K562 (cell line): ENCODE measurements around the gene PYGM. TPM values are rescaled to one million over a fixed set of nuclear protein-coding genes. Genes with fewer than 3 reads are reported as not detected.

Experiments
- CBFA2T2 ChIP-seq: fragments of 450-650 bp; conservative IDR thresholded peaks from 2 replicates; pipeline ENCODE4 v1.6.1; 2017; ENCODE audit warnings: mild to moderate bottlenecking
- CREB5 ChIP-seq: fragments of 250-450 bp; sonication (Bioruptor Pico); IDR thresholded peaks from 2 replicates; pipeline ENCODE4 v1.5.0; 2020; ENCODE audit warnings: mild to moderate bottlenecking
- DLX4 ChIP-seq: fragments of 250-450 bp; sonication (Bioruptor Pico); IDR thresholded peaks from 2 replicates; pipeline ENCODE4 v1.6.1; 2021; ENCODE audit warnings: mild to moderate bottlenecking
- HMG20A ChIP-seq: fragments of 450-650 bp; formaldehyde crosslinking; conservative IDR thresholded peaks from 2 replicates; pipeline ENCODE4 v1.4.0; 2020; ENCODE audit warnings: mild to moderate bottlenecking, mixed read lengths
- HOMEZ ChIP-seq: fragments of 250-450 bp; sonication (Bioruptor Pico); IDR thresholded peaks from 2 replicates; pipeline ENCODE4 v1.4.0; 2020; ENCODE audit warnings: mild to moderate bottlenecking, moderate library complexity
- MLX ChIP-seq, 2 experiments: fragments of 450-650 bp in 1 of 2; sonication (generic) in 1 of 2; formaldehyde crosslinking; conservative IDR thresholded peaks; 2 replicates each; pipeline versions ENCODE4 v1.4.0 to v1.8.1; 2020 to 2022; ENCODE audit warnings: mild to moderate bottlenecking in 1 of 2, missing genetic modification reagents in 1 of 2
- NFIX ChIP-seq: fragments of 250-450 bp; sonication (Bioruptor Pico); IDR thresholded peaks from 2 replicates; pipeline ENCODE4 v1.4.0; 2020; ENCODE audit warnings: low read depth, mild to moderate bottlenecking, moderate library complexity
- NRF1 ChIP-seq, 2 experiments: fragments of 450-650 bp; IDR thresholded peaks in 1 of 2; conservative IDR thresholded peaks in 1 of 2; 2 replicates each; pipeline ENCODE4 v1.6.1; 2014; ENCODE audit warnings: mild to moderate bottlenecking in 2 of 2
- SIN3B ChIP-seq: fragments of 450-650 bp; IDR thresholded peaks from 2 replicates; pipeline ENCODE4 v1.6.1; 2017; ENCODE audit warnings: low read depth, mild to moderate bottlenecking, moderate library complexity
- SLC30A9 ChIP-seq: fragments of 250-450 bp; sonication (Bioruptor Pico); IDR thresholded peaks from 2 replicates; pipeline ENCODE4 v1.8.0; 2022; ENCODE audit warnings: mild to moderate bottlenecking, moderate library complexity
- XRCC4 ChIP-seq: IDR thresholded peaks from one replicate; pipeline ENCODE4 v1.6.1; 2011; ENCODE audit not compliant: insufficient read depth, insufficient read length; ENCODE audit errors: extremely low read depth
- ZHX1 ChIP-seq: fragments of 150-350 bp; conservative IDR thresholded peaks from 2 replicates; pipeline ENCODE4 v1.6.1; 2014; ENCODE audit warnings: low read length
- ZNF175 ChIP-seq: fragments of 200-800 bp; sonication (Bioruptor generic); IDR thresholded peaks from 2 replicates; pipeline ENCODE4 v1.6.1; 2016; ENCODE audit warnings: low read depth, mild to moderate bottlenecking, missing genetic modification characterization, missing compliant biosample characterization
- ZNF444 ChIP-seq: fragments of 250-450 bp; sonication (Bioruptor Pico); IDR thresholded peaks from 2 replicates; pipeline ENCODE4 v1.4.0; 2020; ENCODE audit warnings: mild to moderate bottlenecking, moderate library complexity
- ZNF518B ChIP-seq: fragments of 250-450 bp; sonication (Bioruptor Pico); IDR thresholded peaks from 2 replicates; pipeline ENCODE4 v1.5.0; 2021; ENCODE audit warnings: mild to moderate bottlenecking, moderate library complexity
- ZNF57 ChIP-seq: fragments of 450-650 bp; formaldehyde crosslinking; IDR thresholded peaks from 2 replicates; pipeline ENCODE4 v1.4.0; 2020; ENCODE audit warnings: mild to moderate bottlenecking, moderate library complexity
- polyA plus RNA-seq, 8 experiments: library from polyadenylated mRNA; depleted of rRNA in 4 of 8; stranded (reverse) in 5 of 8; unstranded in 3 of 8; fragments of >200 nt; fragmentation: Nextera tagmentation in 2 of 8; fragmentation: Illumina TruSeq in 1 of 8; extraction: Ambion mirVana in 2 of 8; extraction: Trizol in 1 of 8; gene quantifications; 2 replicates each; pipeline versions ENCODE4 v1.2.1 to v1.2.3, GENCODE V29; 2011 to 2014; ENCODE audit warnings: inconsistent platforms in 1 of 8, missing spikeins in 1 of 8
- total RNA-seq, 7 experiments: library from RNA; depleted of rRNA in 6 of 7; stranded (reverse); fragments of >200 nt in 6 of 7; fragmentation: Illumina TruSeq in 2 of 7; extraction: Trizol in 2 of 7; gene quantifications; 2 replicates each; pipeline versions ENCODE4 v1.2.1 to v1.2.3, GENCODE V29; 2011 to 2021; ENCODE audit warnings: low replicate concordance in 1 of 7

Gene PYGM
- total and polyA plus RNA-seq, 9 of the 15 experiments (the other 6 are each of a cell fraction or from before 2014, with no cell fraction given): 0.07 to 1.5 (median 0.68) TPM

GRCh38 chr11:64743591-64744543, 15.9 kb downstream of the PYGM start, which contains the start of gene RASGRP2 (continued):
- TF ChIP-seq ZHX1 (no peak), XRCC4 (no peak), HMG20A (CRISPR knock-in tag) (no peak), CBFA2T2 (no peak), ZNF444 (CRISPR knock-in tag) (no peak), NFIX (CRISPR knock-in tag) (no peak), MLX (CRISPR knock-in tag; conservative IDR thresholded peaks at IDR 0.05) (no peak), DLX4 (CRISPR knock-in tag) (no peak), SLC30A9 (CRISPR knock-in tag) (no peak), NRF1 (conservative IDR thresholded peaks at IDR 0.05 in 1 of 2, IDR thresholded peaks at IDR 0.05 in 1 of 2) (peak; percentile 51 to 66), ZNF518B (CRISPR knock-in tag) (no peak), CREB5 (CRISPR knock-in tag) (no peak), HOMEZ (CRISPR knock-in tag) (no peak), ZNF175 (CRISPR knock-in tag) (no peak), SIN3B (peak; percentile 45; the same call in 1 of the 2 replicates), ZNF57 (no peak)
